SU-DHL-6 (cell line): Measurements from ENCODE around the gene POMT2.

ENCODE experiments used
- H2AFZ ChIP-seq: fragments of 200-600 bp; sonication (generic); 2 replicates; pipeline ENCODE4 v1.6.1; 2014; ENCODE audit warnings: low read depth, mild to moderate bottlenecking, moderate library complexity, mixed read lengths, antibody characterized with exemption, low read length; ENCODE audit not compliant: severe bottlenecking
- H3F3A ChIP-seq: fragments of 200-600 bp; shearing (Covaris generic); 2 replicates; pipeline ENCODE4 v1.6.0; 2016; ENCODE audit warnings: antibody characterized with exemption, mild to moderate bottlenecking; ENCODE audit not compliant: insufficient read depth
- H3K27ac ChIP-seq: fragments of 200-600 bp; sonication (generic); 2 replicates; pipeline ENCODE4 v1.5.1; 2016; ENCODE audit warnings: low read depth, mild to moderate bottlenecking, low read length, moderate library complexity, mixed read lengths
- H3K27me3 ChIP-seq: fragments of 200-600 bp; sonication (generic), shearing (Covaris generic); 2 replicates; pipeline ENCODE4 v1.6.0; 2014; ENCODE audit warnings: mild to moderate bottlenecking, low read length
- H3K36me3 ChIP-seq: fragments of 200-600 bp; sonication (generic); 2 replicates; pipeline ENCODE4 v1.6.1; 2014; ENCODE audit warnings: mild to moderate bottlenecking, low read length, mixed read lengths
- H3K4me2 ChIP-seq: fragments of 300-600, 200-600 bp; shearing (Covaris generic), sonication (generic); 2 replicates; pipeline ENCODE4 v1.6.0; 2014; ENCODE audit warnings: low read length, low read depth, mild to moderate bottlenecking; ENCODE audit not compliant: poor library complexity, severe bottlenecking
- H3K4me3 ChIP-seq: fragments of 200-600 bp; sonication (generic); 2 replicates; pipeline ENCODE4 v1.5.1; 2014; ENCODE audit warnings: antibody characterized with exemption, low read length, mild to moderate bottlenecking, mixed read lengths; ENCODE audit not compliant: insufficient read depth, poor library complexity, severe bottlenecking
- H3K79me2 ChIP-seq: fragments of 200-600 bp; sonication (generic); 2 replicates; pipeline ENCODE4 v1.6.1; 2014; ENCODE audit warnings: mild to moderate bottlenecking, low read length, moderate library complexity; ENCODE audit not compliant: insufficient read depth
- H3K9ac ChIP-seq: fragments of 200-600 bp; sonication (generic); 2 replicates; pipeline ENCODE4 v1.7.0; 2014; ENCODE audit warnings: mild to moderate bottlenecking, low read length
- H3K9me2 ChIP-seq: fragments of 200-600 bp; sonication (generic); replicated peaks from 2 replicates; pipeline ENCODE4 v1.6.1; 2014; ENCODE audit warnings: low read length; ENCODE audit not compliant: insufficient read depth
- H3K9me3 ChIP-seq: fragments of 200-600 bp; sonication (generic); 2 replicates; pipeline ENCODE4 v1.6.1; 2014; ENCODE audit warnings: low read length, mixed read lengths; ENCODE audit not compliant: insufficient read depth
- H4K20me1 ChIP-seq: fragments of 200-600 bp; sonication (generic); 2 replicates; pipeline ENCODE4 v1.6.1; 2014; ENCODE audit warnings: low read depth, mild to moderate bottlenecking, antibody characterized with exemption, low read length, moderate library complexity, mixed read lengths
- EZH2phosphoT487 ChIP-seq: fragments of 200-600 bp; sonication (generic), shearing (Covaris generic); conservative IDR thresholded peaks from 2 replicates; pipeline ENCODE4 v1.6.1; 2018; ENCODE audit warnings: mild to moderate bottlenecking, antibody characterized with exemption, low read length, moderate library complexity, mixed read lengths
- TF ChIP-seq, protein P1 (sequence below): fragments of 200-600 bp; sonication (generic); IDR thresholded peaks from one replicate; pipeline ENCODE4 v1.5.1; 2017; ENCODE audit warnings: antibody characterized with exemption, mild to moderate bottlenecking, low read length, moderate library complexity; ENCODE audit not compliant: insufficient read depth, poor library complexity, severe bottlenecking

POMT2 gene

DNA sequence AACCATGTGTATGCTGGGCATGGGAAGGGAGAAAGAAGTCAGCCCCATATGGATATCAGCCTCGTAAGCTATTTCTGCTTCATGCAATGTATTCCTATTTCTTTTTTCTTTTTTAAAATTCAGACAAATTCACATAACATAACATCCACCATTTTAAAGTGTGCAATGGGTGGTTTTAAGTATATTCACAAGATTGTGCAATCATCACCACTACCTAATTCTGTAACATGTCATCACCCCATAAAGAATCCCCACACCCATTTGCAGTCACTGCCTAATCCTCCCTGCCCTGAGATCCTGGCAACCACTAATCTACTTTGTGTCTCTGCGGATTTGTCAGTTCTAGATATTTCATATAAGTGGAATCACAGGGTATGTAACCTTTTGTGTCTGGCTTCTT lies 9.5 kb downstream of the POMT2 start:
- Histone ChIP-seq H3K36me3 (no peaks in the 10 kb centered on the region), H3F3A (no peaks in the 10 kb centered on the region), H3K9me3 (no peaks in the 10 kb centered on the region), H3K4me2 (no peak overlapping the region), H3K9me2 (no peaks in the 10 kb centered on the region), H4K20me1 (no peaks in the 10 kb centered on the region), H3K9ac (no peak overlapping the region), H2AFZ (no peak overlapping the region), H3K4me3 (no peak overlapping the region), H3K79me2 (no peaks in the 10 kb centered on the region), H3K27ac (no peak overlapping the region), H3K27me3 (no peaks in the 10 kb centered on the region)
- no peak for TF ChIP-seq EZH2phosphoT487
- TF ChIP-seq, protein P1, sequence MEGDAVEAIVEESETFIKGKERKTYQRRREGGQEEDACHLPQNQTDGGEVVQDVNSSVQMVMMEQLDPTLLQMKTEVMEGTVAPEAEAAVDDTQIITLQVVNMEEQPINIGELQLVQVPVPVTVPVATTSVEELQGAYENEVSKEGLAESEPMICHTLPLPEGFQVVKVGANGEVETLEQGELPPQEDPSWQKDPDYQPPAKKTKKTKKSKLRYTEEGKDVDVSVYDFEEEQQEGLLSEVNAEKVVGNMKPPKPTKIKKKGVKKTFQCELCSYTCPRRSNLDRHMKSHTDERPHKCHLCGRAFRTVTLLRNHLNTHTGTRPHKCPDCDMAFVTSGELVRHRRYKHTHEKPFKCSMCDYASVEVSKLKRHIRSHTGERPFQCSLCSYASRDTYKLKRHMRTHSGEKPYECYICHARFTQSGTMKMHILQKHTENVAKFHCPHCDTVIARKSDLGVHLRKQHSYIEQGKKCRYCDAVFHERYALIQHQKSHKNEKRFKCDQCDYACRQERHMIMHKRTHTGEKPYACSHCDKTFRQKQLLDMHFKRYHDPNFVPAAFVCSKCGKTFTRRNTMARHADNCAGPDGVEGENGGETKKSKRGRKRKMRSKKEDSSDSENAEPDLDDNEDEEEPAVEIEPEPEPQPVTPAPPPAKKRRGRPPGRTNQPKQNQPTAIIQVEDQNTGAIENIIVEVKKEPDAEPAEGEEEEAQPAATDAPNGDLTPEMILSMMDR, result no peak

DNA sequence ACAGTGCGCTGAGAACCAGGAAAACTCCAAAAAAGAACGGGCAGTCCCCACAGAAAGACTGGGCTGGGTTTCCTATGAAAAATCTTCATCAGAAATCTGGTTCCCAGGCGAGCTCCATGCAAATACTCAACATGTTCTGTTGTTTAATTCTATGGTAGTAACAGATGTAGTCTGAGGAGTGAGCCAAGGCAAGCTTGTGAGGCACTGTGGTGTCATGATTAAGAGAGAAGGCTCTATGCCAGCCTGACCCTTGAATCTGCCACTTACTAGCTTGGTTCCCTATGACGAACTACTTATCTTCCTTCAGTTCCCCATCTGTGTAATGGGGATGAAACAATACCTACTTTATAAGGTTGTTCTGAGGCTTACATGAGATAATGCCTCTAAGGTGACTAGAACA lies 10.7 kb downstream of the POMT2 start:
- TF ChIP-seq, protein P1, result no peak
- no peak for TF ChIP-seq EZH2phosphoT487
- H3K27me3 ChIP-seq, result no peaks in the 10 kb centered on the region
- H3K4me3 ChIP-seq, result no peak overlapping the region
- H3K27ac ChIP-seq, result no peak overlapping the region
- H3K4me2 ChIP-seq, result no peak overlapping the region
- H3K36me3 ChIP-seq, result no peaks in the 10 kb centered on the region
- H3K9me2 ChIP-seq, result no peaks in the 10 kb centered on the region
- no peaks in the 10 kb centered on the region for H3K79me2 ChIP-seq
- H3K9ac ChIP-seq, result no peak overlapping the region
- no peaks in the 10 kb centered on the region for H4K20me1 ChIP-seq
- H3K9me3 ChIP-seq, result no peaks in the 10 kb centered on the region
- no peak overlapping the region for H2AFZ ChIP-seq
- no peaks in the 10 kb centered on the region for H3F3A ChIP-seq

DNA sequence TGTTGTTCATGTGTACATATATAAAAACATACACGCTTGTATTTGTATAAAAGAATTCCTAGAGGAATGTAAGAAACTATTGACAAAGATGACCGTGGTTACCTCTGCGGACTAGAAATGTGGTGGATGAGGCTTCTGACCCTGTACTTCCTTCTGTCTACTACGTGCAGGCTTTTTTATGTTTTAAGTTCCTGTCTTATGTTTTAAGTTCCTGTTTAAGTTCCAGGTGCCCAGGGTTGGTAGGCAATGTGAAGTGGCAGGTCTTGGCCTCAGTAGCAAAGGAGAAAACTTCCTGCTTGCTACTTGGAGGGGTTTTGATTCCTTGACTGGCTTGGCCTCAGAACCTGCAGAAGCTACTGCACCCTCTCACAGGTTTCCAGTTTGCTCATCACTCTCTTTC lies 11.6 kb downstream of the POMT2 start:
- Histone ChIP-seq H3K4me3 (no peak overlapping the region), H3K9me2 (no peaks in the 10 kb centered on the region), H3K79me2 (no peaks in the 10 kb centered on the region), H3K27me3 (no peaks in the 10 kb centered on the region), H3K36me3 (no peaks in the 10 kb centered on the region), H3F3A (no peaks in the 10 kb centered on the region), H2AFZ (no peak overlapping the region), H3K9me3 (no peaks in the 10 kb centered on the region), H3K4me2 (no peak overlapping the region), H4K20me1 (no peaks in the 10 kb centered on the region), H3K9ac (no peak overlapping the region), H3K27ac (no peak overlapping the region)
- TF ChIP-seq, protein P1, result no peak
- TF ChIP-seq EZH2phosphoT487, result no peak
